GM04503 (cell line): ENCODE data around the gene RASAL3.
A peak's percentile ranks its signal among the peaks of the same experiment; 100 is the strongest.

Source experiments
- DNase-seq: peaks from one replicate; pipeline ENCODE4 v3.0.0-alpha.2; 2012; ENCODE audit warnings: low read depth

RASAL3 gene

GRCh38 chr19:15436012-15436825 is 28.1 kb downstream of the RASAL3 start:
- DNase-seq, result no peak

- no peak for DNase-seq
Observed at GRCh38 chr19:15433519-15434069, 30.8 kb downstream of the RASAL3 start.

GRCh38 chr19:15432629-15433518 is 31.5 kb downstream of the RASAL3 start:
- DNase-seq, result peak; percentile 47

GRCh38 chr19:15432018-15432494 is 32.3 kb downstream of the RASAL3 start:
- DNase-seq, result no peak

GRCh38 chr19:15431396-15432017 is 32.8 kb downstream of the RASAL3 start:
- no peak for DNase-seq

- DNase-seq, result no peak
Observed at GRCh38 chr19:15430526-15431120, 33.7 kb downstream of the RASAL3 start.

- DNase-seq, result no peak
Observed at GRCh38 chr19:15429825-15430467, 34.4 kb downstream of the RASAL3 start.

- no peak for DNase-seq
Observed at GRCh38 chr19:15428956-15429824, 35.2 kb downstream of the RASAL3 start.

GRCh38 chr19:15427991-15428471 is 36.3 kb downstream of the RASAL3 start:
- no peak for DNase-seq

- DNase-seq, result no peak
Observed at GRCh38 chr19:15427350-15427700, 37.0 kb downstream of the RASAL3 start.

- no peak for DNase-seq
Observed at GRCh38 chr19:15426485-15427349, 37.6 kb downstream of the RASAL3 start.

GRCh38 chr19:15425321-15425950 is 38.9 kb downstream of the RASAL3 start:
- no peak for DNase-seq

GRCh38 chr19:15424692-15425272 is 39.6 kb downstream of the RASAL3 start:
- no peak for DNase-seq

GRCh38 chr19:15424121-15424520 is 40.2 kb downstream of the RASAL3 start:
- no peak for DNase-seq

- DNase-seq, result no peak
Observed at GRCh38 chr19:15423130-15423529, 41.2 kb downstream of the RASAL3 start.

GRCh38 chr19:15422296-15423075 is 41.9 kb downstream of the RASAL3 start:
- no peak for DNase-seq

- no peak for DNase-seq
Observed at GRCh38 chr19:15421721-15422260, 42.6 kb downstream of the RASAL3 start.
